Suppressor macrophage (primary cell): Measurements from ENCODE around the gene FXYD5.

Experiments used
- DNase-seq, 4 experiments: peaks; one replicate each; pipeline ENCODE4 v3.0.0-alpha.2; 2020 to 2022

Gene FXYD5

GRCh38 chr19:35216016-35216832 lies 61.7 kb downstream of the FXYD5 start:
- no peak for DNase-seq

- DNase-seq, result peak; percentile 89 to 97 (median 94)
These were observed 62.5 kb downstream of the FXYD5 start for GRCh38 chr19:35216833-35217648.

GRCh38 chr19:35217649-35217990 lies 63.1 kb downstream of the FXYD5 start:
- DNase-seq, result peak in 3 of 4 experiments; percentile 63 to 71 (median 64)

GRCh38 chr19:35219008-35219407 lies 64.5 kb downstream of the FXYD5 start:
- DNase-seq, result no peak
